ENCODE data around the gene MAP3K13. TPM values are rescaled to one million over a fixed set of nuclear protein-coding genes. Genes with fewer than 3 reads are reported as not detected.

The MAP3K13 gene
- total RNA-seq, 1 experiment from 2014 or later: 9.1 TPM

DNA sequence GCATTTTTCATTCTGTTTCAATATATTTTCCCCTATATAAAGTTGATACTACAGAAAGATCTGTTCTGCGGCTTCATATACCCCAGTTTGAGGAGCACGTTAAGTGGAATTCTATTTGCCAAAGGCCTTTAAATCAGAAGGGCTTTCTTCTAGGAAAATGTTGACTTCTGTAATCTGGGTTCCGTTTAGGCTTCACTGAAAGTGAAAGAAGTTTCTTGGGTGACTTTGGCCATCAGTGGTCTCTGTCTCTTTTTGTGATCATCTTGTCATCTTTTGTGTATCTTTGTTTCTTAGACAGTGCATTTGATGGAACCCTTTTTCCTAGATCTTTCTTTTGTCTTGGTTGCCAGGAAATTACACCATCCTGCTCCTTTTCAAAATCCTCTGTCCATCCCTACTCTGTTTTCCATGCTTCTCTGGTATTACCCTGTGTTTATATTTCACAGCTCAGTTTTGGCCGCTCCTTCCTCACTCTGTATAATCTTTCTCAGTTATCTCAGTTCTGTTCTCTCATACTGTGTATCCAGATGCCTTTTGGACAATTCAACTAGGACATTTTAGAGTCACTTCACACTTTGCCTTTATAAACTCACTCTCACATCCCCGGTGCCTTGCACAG is 40.7 kb upstream of the MAP3K13 start:
- Mint-ChIP-seq H3K4me1 (no peaks in the 10 kb centered on the region; the same call in 1 of the 2 replicates), H3K4me3 (no peak overlapping the region), H3K27me3 (ENCODE audit: low read depth) (peaks cover 9% of the 10 kb centered on the region; the same call in 1 of the 2 replicates), H3K36me3 (no peaks in the 10 kb centered on the region), H3K9me3 (no peaks in the 10 kb centered on the region), H3K27ac (no peak overlapping the region)
- CTCF ChIA-PET: interaction anchor here (1.1 kb wide), 1 partner anchor 14 kb away, joined by 4 read pairs; no protein-coding TSS in a partner anchor
- ATAC-seq (no peak), DNase-seq (ENCODE audit: low spot score) (no peak)
- POLR2A ChIA-PET: no interaction called here
- TF ChIP-seq, protein P1, sequence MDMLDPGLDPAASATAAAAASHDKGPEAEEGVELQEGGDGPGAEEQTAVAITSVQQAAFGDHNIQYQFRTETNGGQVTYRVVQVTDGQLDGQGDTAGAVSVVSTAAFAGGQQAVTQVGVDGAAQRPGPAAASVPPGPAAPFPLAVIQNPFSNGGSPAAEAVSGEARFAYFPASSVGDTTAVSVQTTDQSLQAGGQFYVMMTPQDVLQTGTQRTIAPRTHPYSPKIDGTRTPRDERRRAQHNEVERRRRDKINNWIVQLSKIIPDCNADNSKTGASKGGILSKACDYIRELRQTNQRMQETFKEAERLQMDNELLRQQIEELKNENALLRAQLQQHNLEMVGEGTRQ (CRISPR knock-in tag; IDR thresholded peaks at IDR 0.05): no peak
- no peak for TF ChIP-seq TP53 (CRISPR knock-in tag; IDR thresholded peaks at IDR 0.05)
- no peak for TF ChIP-seq NR2C2 (CRISPR knock-in tag; IDR thresholded peaks at IDR 0.05)
- TF ChIP-seq, protein P2, sequence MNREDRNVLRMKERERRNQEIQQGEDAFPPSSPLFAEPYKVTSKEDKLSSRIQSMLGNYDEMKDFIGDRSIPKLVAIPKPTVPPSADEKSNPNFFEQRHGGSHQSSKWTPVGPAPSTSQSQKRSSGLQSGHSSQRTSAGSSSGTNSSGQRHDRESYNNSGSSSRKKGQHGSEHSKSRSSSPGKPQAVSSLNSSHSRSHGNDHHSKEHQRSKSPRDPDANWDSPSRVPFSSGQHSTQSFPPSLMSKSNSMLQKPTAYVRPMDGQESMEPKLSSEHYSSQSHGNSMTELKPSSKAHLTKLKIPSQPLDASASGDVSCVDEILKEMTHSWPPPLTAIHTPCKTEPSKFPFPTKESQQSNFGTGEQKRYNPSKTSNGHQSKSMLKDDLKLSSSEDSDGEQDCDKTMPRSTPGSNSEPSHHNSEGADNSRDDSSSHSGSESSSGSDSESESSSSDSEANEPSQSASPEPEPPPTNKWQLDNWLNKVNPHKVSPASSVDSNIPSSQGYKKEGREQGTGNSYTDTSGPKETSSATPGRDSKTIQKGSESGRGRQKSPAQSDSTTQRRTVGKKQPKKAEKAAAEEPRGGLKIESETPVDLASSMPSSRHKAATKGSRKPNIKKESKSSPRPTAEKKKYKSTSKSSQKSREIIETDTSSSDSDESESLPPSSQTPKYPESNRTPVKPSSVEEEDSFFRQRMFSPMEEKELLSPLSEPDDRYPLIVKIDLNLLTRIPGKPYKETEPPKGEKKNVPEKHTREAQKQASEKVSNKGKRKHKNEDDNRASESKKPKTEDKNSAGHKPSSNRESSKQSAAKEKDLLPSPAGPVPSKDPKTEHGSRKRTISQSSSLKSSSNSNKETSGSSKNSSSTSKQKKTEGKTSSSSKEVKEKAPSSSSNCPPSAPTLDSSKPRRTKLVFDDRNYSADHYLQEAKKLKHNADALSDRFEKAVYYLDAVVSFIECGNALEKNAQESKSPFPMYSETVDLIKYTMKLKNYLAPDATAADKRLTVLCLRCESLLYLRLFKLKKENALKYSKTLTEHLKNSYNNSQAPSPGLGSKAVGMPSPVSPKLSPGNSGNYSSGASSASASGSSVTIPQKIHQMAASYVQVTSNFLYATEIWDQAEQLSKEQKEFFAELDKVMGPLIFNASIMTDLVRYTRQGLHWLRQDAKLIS (CRISPR knock-in tag; IDR thresholded peaks at IDR 0.05; ENCODE audit: borderline replicate concordance): no peak
- TF ChIP-seq, protein P3, sequence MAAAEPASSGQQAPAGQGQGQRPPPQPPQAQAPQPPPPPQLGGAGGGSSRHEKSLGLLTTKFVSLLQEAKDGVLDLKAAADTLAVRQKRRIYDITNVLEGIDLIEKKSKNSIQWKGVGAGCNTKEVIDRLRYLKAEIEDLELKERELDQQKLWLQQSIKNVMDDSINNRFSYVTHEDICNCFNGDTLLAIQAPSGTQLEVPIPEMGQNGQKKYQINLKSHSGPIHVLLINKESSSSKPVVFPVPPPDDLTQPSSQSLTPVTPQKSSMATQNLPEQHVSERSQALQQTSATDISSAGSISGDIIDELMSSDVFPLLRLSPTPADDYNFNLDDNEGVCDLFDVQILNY (CRISPR knock-in tag; IDR thresholded peaks at IDR 0.05): no peak
- TF ChIP-seq FOXP1 (CRISPR knock-in tag; IDR thresholded peaks at IDR 0.05; ENCODE audit: borderline replicate concordance): no peak
- no peak for TF ChIP-seq NR3C1 (CRISPR knock-in tag; conservative IDR thresholded peaks at IDR 0.05; ENCODE audit: low read depth)
- no peak for TF ChIP-seq MYBL2 (CRISPR knock-in tag; IDR thresholded peaks at IDR 0.05)
- TF ChIP-seq JAZF1 (CRISPR knock-in tag; IDR thresholded peaks at IDR 0.05): no peak
- no peak for TF ChIP-seq ZNF396 (CRISPR knock-in tag; IDR thresholded peaks at IDR 0.05; ENCODE audit: borderline replicate concordance)
- TF ChIP-seq, protein P4, sequence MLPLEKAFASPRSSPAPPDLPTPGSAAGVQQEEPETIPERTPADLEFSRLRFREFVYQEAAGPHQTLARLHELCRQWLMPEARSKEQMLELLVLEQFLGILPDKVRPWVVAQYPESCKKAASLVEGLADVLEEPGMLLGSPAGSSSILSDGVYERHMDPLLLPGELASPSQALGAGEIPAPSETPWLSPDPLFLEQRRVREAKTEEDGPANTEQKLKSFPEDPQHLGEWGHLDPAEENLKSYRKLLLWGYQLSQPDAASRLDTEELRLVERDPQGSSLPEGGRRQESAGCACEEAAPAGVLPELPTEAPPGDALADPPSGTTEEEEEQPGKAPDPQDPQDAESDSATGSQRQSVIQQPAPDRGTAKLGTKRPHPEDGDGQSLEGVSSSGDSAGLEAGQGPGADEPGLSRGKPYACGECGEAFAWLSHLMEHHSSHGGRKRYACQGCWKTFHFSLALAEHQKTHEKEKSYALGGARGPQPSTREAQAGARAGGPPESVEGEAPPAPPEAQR (CRISPR knock-in tag; IDR thresholded peaks at IDR 0.05): no peak
- TF ChIP-seq, protein P5, sequence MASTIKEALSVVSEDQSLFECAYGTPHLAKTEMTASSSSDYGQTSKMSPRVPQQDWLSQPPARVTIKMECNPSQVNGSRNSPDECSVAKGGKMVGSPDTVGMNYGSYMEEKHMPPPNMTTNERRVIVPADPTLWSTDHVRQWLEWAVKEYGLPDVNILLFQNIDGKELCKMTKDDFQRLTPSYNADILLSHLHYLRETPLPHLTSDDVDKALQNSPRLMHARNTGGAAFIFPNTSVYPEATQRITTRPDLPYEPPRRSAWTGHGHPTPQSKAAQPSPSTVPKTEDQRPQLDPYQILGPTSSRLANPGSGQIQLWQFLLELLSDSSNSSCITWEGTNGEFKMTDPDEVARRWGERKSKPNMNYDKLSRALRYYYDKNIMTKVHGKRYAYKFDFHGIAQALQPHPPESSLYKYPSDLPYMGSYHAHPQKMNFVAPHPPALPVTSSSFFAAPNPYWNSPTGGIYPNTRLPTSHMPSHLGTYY (CRISPR knock-in tag; IDR thresholded peaks at IDR 0.05): no peak
- TF ChIP-seq GABPB1 (CRISPR knock-in tag; IDR thresholded peaks at IDR 0.05): no peak

DNA sequence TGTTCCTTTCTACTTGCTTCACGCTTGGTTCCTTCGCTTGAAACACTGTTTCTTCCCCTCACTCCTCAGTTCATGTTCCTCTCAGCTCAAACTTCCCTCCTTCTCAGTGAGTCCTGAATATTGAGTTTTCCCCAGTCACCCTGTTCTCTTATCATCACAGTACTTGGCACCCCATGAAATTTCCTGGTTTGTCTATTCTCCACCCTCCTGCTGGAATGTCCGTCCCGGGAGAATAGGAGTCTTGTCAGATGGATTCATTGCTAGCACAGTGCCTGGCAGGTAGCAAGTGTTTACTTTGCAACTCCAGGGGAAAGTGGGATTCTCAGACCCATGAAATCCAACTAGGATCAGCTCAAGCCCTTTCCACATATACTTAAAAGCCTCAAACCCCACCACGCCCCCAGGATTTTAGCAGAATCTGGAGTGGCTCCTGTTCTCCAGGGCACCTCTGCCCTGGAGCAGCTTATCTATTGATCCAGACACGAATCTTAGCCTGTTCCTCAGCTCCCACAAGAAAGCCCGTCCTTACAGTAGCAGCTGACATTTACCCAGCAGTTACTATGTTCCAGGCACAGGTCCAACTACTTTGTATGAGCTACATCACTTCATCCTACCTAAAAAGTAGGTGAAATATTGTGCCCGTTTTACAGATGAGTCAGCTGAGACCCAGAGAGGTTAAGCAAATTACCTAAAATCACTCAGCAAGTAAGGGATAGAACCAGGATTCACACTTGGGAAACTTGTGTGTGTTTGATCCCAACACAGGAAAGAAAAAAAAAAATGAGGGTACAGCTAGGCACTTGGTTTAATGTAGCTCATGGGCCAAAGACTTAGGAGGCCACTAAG is 36.8 kb upstream of the MAP3K13 start:
- H3K9me3 Mint-ChIP-seq: no peaks in the 10 kb centered on the region
- H3K27me3 Mint-ChIP-seq (ENCODE audit: low read depth): peaks cover 28% of the 10 kb centered on the region
- no peak for ATAC-seq
- no peak for DNase-seq (ENCODE audit: low spot score)
- CTCF ChIA-PET: interaction anchor here (0.8 kb wide), 1 partner anchor 18 kb away, joined by 4 read pairs; no protein-coding TSS in a partner anchor
- POLR2A ChIA-PET: no interaction called here
- H3K36me3 Mint-ChIP-seq: no peaks in the 10 kb centered on the region
- H3K4me1 Mint-ChIP-seq: no peaks in the 10 kb centered on the region
- H3K4me3 Mint-ChIP-seq: no peak overlapping the region
- no peak overlapping the region for H3K27ac Mint-ChIP-seq
- TF ChIP-seq, protein P3 (CRISPR knock-in tag; IDR thresholded peaks at IDR 0.05): no peak
- TF ChIP-seq TP53 (CRISPR knock-in tag; IDR thresholded peaks at IDR 0.05) (no peak), NFE2L1 (CRISPR knock-in tag; IDR thresholded peaks at IDR 0.05) (no peak), ZNF219 (CRISPR knock-in tag; IDR thresholded peaks at IDR 0.05; ENCODE audit: borderline replicate concordance) (no peak), PRRX2 (CRISPR knock-in tag; IDR thresholded peaks at IDR 0.05) (no peak)
- TF ChIP-seq, protein P6, sequence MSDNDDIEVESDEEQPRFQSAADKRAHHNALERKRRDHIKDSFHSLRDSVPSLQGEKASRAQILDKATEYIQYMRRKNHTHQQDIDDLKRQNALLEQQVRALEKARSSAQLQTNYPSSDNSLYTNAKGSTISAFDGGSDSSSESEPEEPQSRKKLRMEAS (CRISPR knock-in tag; IDR thresholded peaks at IDR 0.05): no peak
- TF ChIP-seq, protein P7, sequence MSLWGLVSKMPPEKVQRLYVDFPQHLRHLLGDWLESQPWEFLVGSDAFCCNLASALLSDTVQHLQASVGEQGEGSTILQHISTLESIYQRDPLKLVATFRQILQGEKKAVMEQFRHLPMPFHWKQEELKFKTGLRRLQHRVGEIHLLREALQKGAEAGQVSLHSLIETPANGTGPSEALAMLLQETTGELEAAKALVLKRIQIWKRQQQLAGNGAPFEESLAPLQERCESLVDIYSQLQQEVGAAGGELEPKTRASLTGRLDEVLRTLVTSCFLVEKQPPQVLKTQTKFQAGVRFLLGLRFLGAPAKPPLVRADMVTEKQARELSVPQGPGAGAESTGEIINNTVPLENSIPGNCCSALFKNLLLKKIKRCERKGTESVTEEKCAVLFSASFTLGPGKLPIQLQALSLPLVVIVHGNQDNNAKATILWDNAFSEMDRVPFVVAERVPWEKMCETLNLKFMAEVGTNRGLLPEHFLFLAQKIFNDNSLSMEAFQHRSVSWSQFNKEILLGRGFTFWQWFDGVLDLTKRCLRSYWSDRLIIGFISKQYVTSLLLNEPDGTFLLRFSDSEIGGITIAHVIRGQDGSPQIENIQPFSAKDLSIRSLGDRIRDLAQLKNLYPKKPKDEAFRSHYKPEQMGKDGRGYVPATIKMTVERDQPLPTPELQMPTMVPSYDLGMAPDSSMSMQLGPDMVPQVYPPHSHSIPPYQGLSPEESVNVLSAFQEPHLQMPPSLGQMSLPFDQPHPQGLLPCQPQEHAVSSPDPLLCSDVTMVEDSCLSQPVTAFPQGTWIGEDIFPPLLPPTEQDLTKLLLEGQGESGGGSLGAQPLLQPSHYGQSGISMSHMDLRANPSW (CRISPR knock-in tag; conservative IDR thresholded peaks at IDR 0.05; ENCODE audit: low read depth): no peak

All from WTC11 (cell line).